ENCODE data around the gene SLC4A7.

- TF ChIP-seq CTCF (IDR thresholded peaks at IDR 0.05), result no peak
- no peak for TF ChIP-seq EZH2 (IDR thresholded peaks at IDR 0.05; ENCODE audit: borderline replicate concordance, insufficient read depth, low read depth, low read length, poor library complexity, severe bottlenecking)
Observed at GRCh38 chr3:27415202-27415601, 69.0 kb downstream of the SLC4A7 start.
